Activated naive CD8-positive, alpha-beta T cell treated with anti-CD3 and anti-CD28 coated beads, Interleukin-2, amount 50 U/mL, for 16 hours (primary cell): Measurements from ENCODE around the gene RBM26.
"Not testable (repeated sequence)": the region's sequence is repeated elsewhere in the genome, so short reads cannot be mapped to it uniquely, and the experiment has no call there.

Experiments used
- DNase-seq: peaks from one replicate; pipeline ENCODE4 v3.0.0-alpha.2; 2020; ENCODE audit warnings: low read depth, low spot score

The RBM26 gene

DNA sequence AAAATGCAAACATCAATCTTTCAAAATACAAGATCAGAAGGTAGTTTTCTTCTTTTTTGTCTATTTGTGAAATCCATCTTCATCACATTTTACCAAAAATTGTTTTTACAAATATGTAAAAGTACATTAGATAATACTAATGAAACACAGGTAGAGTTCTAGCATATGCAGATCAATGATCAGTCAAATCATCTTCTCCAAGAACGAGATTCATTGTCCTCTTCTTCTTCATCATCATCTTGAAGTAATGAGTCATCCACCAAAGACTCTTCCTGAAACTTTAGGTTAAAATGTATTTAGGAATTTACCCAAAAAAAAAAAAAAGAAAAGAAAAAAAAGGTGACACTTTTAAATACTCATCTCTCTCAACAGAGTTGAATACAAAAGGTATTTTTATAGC, 85.6 kb downstream of the RBM26 start:
- DNase-seq = no peak

GRCh38 chr13:79318664-79319063, 87.4 kb downstream of the RBM26 start:
- no peak for DNase-seq

DNA sequence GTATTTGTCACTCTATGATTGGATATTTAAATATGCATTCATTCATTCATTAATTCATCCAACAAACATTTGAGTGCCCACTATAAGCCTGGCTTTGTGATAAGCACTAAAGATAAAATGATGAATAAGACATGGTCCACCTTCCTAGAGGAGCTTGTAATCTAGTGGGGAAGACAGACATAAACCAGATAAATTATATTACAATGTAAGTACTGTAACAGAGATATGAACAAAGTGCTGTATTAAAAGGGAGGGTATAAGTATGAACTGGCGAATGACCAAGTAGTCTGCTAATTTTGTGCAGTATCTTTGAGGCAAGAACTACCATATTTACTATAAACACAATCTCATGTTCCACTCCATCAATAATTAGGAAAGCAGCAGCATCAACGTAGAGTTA, 88.2 kb downstream of the RBM26 start:
- DNase-seq = no peak

DNA sequence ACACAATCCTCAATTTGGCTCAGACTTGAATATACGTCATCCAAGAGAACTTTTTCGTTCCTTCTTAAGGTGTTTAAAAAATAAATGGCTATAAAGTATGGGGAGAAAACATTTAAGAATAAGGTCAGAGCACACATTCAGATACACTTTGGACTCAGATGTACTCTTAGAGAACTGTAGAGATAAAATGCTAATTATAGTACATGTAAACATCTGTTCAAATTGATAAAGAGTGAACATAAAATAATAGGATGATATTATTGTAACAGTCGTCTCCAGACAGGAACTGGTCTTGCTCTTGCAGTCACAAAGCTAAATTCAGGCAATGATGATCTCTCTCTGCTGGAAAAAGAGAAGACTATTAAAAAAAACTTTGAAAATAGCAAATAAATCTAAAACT, 91.4 kb downstream of the RBM26 start:
- DNase-seq = no peak

GRCh38 chr13:79312340-79312855, 93.7 kb downstream of the RBM26 start:
- no peak for DNase-seq

- no peak for DNase-seq
These were observed 94.7 kb downstream of the RBM26 start for GRCh38 chr13:79311386-79311785.

GRCh38 chr13:79309690-79310089, 96.4 kb downstream of the RBM26 start:
- no peak for DNase-seq

DNA sequence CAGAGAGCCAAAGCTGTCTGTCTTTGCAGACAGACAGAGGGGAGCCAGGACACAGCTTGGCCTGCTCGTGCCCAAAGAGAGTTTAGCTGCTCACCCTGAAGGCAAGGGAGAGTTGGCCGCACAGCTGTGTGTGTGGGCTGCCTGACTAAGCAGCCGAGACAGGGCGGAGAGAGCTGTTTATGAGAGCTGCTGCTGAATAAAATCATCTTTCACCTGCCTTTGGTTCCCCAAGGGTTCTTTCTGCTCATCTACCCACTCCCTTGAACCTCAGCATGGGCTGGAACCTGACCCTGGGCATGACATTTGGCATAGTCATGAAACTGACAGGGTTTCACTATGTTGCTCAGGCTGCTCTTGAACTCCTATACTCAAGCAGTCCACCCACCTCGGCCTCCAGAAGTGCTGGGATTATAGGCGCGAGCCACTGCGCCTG, 98.2 kb downstream of the RBM26 start:
- DNase-seq = no peak

- DNase-seq = no peak
These were observed 98.6 kb downstream of the RBM26 start for GRCh38 chr13:79307433-79307861.

GRCh38 chr13:79306650-79307049, 99.4 kb downstream of the RBM26 start:
- DNase-seq = no peak

DNA sequence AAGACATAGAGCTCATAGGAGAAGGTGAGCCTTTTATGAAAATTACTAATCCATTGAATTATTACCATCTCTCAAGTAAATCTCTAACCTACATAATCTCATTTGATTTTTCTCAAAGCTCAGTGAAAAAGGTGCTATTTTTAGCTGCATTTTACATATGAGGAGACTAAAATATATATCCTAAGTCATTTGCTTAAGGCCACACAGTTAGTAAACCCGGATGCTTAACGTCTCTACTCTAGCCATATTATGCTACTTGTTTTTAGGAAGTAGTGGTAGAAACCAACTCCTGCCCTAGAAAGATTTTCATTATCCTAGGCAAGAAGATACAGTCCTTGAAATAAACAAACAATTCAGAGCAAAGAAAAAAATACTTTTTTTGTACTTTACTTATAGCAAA, 108.9 kb downstream of the RBM26 start:
- no peak for DNase-seq

DNA sequence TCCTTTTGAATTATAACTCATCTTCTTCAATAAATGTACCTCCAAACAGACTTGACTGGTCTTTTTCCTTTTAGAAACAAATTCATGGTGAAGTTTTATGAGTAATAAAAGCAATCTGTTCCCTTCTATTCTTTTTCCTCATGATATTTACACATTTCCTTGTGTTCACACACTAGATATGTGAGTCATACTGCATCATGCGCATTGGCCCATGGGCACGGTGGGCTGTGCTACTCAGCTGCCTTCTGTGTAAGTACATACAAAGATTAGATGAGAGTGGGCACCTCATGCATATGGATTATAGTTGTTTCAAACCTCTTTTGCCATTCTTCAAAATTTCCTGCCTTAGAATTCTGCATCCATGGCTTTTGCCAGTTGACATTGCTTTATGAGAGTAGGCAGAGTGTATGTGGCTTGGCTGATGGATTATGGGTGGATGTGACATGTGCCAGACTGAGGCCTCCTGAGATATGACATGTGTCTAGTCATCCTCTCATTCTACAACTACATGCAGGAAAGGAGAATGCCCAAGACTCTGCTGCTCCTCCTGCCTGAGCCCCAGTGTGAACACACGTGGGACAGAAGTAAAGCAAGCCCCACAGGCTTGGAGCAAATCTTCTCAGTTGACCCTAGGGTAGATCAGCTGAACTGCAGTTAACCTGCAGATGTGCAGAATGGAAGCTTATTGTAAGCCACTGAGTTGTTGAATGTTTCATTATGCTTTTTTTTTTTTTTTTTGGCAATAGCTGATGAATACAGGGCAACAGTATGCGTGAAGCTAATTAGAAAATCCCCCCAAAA, 109.9 kb downstream of the RBM26 start:
- DNase-seq = no peak

- DNase-seq = no peak
These were observed 115.3 kb downstream of the RBM26 start for GRCh38 chr13:79290595-79291244.

- no peak for DNase-seq
These were observed 116.5 kb downstream of the RBM26 start for GRCh38 chr13:79289571-79289970.

- no peak for DNase-seq
These were observed 117.9 kb downstream of the RBM26 start for GRCh38 chr13:79287939-79288795.

GRCh38 chr13:79285159-79285558, 120.9 kb downstream of the RBM26 start:
- no peak for DNase-seq

GRCh38 chr13:79283742-79284141, 122.3 kb downstream of the RBM26 start:
- DNase-seq = no peak

DNA sequence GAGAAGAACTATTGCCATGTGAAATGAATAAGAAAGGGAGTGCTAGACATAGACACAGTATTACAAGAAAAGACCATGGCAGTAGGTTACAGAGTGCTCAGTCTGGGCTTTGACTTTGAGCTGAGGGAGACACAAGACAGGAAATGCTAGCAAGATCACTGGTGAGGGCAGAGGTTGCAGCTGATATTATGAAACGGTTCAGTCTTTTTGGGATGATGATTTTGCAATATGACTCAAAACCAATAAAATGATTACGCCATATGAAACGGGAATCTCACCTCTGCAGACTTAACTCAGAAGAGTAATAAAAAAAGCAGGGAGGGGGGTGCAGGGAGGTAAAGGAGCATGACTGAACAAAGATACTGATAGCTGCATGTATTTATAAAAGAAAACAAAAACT, 123.1 kb downstream of the RBM26 start:
- no peak for DNase-seq

DNA sequence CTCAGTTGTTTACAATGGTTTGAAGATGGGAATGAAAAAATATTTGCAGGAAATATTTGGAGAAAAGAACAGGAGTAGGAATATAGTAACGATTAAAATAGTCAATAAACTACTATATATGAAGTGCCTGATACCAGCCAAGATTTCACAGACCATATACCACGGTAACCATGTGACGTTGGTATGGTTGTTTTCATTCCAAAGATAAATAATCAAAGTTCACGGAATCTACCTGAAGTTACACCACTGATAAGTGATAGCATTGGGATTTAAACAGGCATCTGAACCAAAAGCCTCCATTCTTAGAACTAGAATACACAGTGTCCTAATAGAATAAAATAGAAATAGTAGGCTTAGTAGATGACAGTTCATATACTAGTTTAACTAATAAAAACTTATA, 123.5 kb downstream of the RBM26 start:
- DNase-seq = no peak

- no peak for DNase-seq
These were observed 124.7 kb downstream of the RBM26 start for GRCh38 chr13:79281339-79281747.

- DNase-seq = not testable (repeated sequence)
These were observed 126.3 kb downstream of the RBM26 start for GRCh38 chr13:79279735-79280134.

GRCh38 chr13:79273045-79273444, 133.0 kb downstream of the RBM26 start:
- no peak for DNase-seq
